HG02852 (cell line): ENCODE measurements around the gene CHI3L1.
A peak's percentile ranks its signal among the peaks of the same experiment; 100 is the strongest.

ENCODE experiments used
- ATAC-seq: cut with Tn5 transposase; IDR thresholded peaks from one replicate; pipeline ENCODE4 v1.9.1; 2021; ENCODE audit warnings: mild to moderate bottlenecking, moderate library complexity; ENCODE audit not compliant: unreplicated experiment

The CHI3L1 gene

GRCh38 chr1:203182387-203182953, 4.0 kb downstream of the CHI3L1 start:
- no peak for ATAC-seq

- no peak for ATAC-seq
These were observed 4.7 kb downstream of the CHI3L1 start for GRCh38 chr1:203181586-203182386.

- ATAC-seq: no peak
These were observed 5.7 kb downstream of the CHI3L1 start for GRCh38 chr1:203180611-203181330.

GRCh38 chr1:203179667-203180005, 6.9 kb downstream of the CHI3L1 start:
- no peak for ATAC-seq

GRCh38 chr1:203178821-203179666, 7.5 kb downstream of the CHI3L1 start:
- no peak for ATAC-seq

- no peak for ATAC-seq
These were observed 8.4 kb downstream of the CHI3L1 start for GRCh38 chr1:203178083-203178482.

- no peak for ATAC-seq
These were observed 8.9 kb downstream of the CHI3L1 start for GRCh38 chr1:203177470-203178039.

- ATAC-seq: no peak
These were observed 9.5 kb downstream of the CHI3L1 start for GRCh38 chr1:203177036-203177405.

- ATAC-seq: no peak
These were observed 10.1 kb downstream of the CHI3L1 start for GRCh38 chr1:203176273-203177035.

GRCh38 chr1:203175827-203176241, 10.7 kb downstream of the CHI3L1 start:
- ATAC-seq: no peak

- no peak for ATAC-seq
These were observed 11.2 kb downstream of the CHI3L1 start, which contains the start of gene MYBPH for GRCh38 chr1:203175237-203175826. Gene MYBPH, minus strand, starts transcription at chr1:203175826. Its CDS starts 71 bp downstream, at chr1:203175755.

GRCh38 chr1:203174324-203174985, 12.0 kb downstream of the CHI3L1 start:
- ATAC-seq: no peak

- ATAC-seq: peak; percentile 73
These were observed 12.9 kb downstream of the CHI3L1 start for GRCh38 chr1:203173566-203173965.

- ATAC-seq: no peak
These were observed 13.4 kb downstream of the CHI3L1 start for GRCh38 chr1:203173011-203173555.

- no peak for ATAC-seq
These were observed 14.1 kb downstream of the CHI3L1 start for GRCh38 chr1:203172184-203173010.

GRCh38 chr1:203171341-203172183, 14.9 kb downstream of the CHI3L1 start:
- ATAC-seq: no peak
